IMR-90 (cell line): ENCODE results near the gene POMT2. TPM values are rescaled to one million over a fixed set of nuclear protein-coding genes. Genes with fewer than 3 reads are reported as not detected.

Experiments used
- ATAC-seq: fragments of 200-7000 bp; cut with Tn5 transposase; 2 replicates; pipeline ENCODE4 v1.9.1; 2020; ENCODE audit warnings: low read depth, mild to moderate bottlenecking, moderate library complexity
- BruUV-seq: library from RNA; stranded (reverse); fragments of 400-500 nt; replicated peaks from 2 replicates; lab custom pipeline; 2021; lab: Mats Ljungman, UMichigan
- CTCF ChIA-PET: fragments of 300-600 bp; formaldehyde crosslinking; extraction: SDS; loops from one replicate; lab custom pipeline; 2021; ENCODE audit warnings: antibody characterized with exemption; lab: Yijun Ruan, JAX
- POLR2A ChIA-PET: fragments of 300-600 bp; sonication (Branson Sonifier 250); formaldehyde crosslinking; loops from one replicate; lab custom pipeline; 2022; ENCODE audit warnings: antibody characterized with exemption; ENCODE audit not compliant: unreplicated experiment; lab: Charles Lee
- DNase-seq: peaks from one replicate; pipeline ENCODE4 v3.0.0; 2013
- H2AFZ ChIP-seq: replicated peaks from 2 replicates; pipeline ENCODE3; 2013; ENCODE audit warnings: low read length, mild to moderate bottlenecking; ENCODE audit not compliant: poor library complexity
- H2AK5ac ChIP-seq: 2 replicates; pipeline ENCODE4 v1.6.1; 2013; ENCODE audit warnings: low read depth, low read length, inconsistent platforms
- H2AK9ac ChIP-seq: replicated peaks from 2 replicates; pipeline ENCODE3; 2013; ENCODE audit warnings: mild to moderate bottlenecking, low read depth, low read length, moderate library complexity; ENCODE audit not compliant: poor library complexity
- H2BK120ac ChIP-seq: 2 replicates; pipeline ENCODE4 v1.6.1; 2013; ENCODE audit warnings: low read depth, low read length, inconsistent platforms
- H2BK15ac ChIP-seq: 3 replicates; pipeline ENCODE4 v1.6.1; 2013; ENCODE audit warnings: low read depth, low read length, inconsistent platforms
- H2BK20ac ChIP-seq: 2 replicates; pipeline ENCODE4 v1.6.1; 2013; ENCODE audit warnings: low read depth, mild to moderate bottlenecking, inconsistent platforms, low read length, moderate library complexity
- H2BK5ac ChIP-seq: 2 replicates; pipeline ENCODE4 v1.6.1; 2013; ENCODE audit warnings: mild to moderate bottlenecking, low read depth, low read length, inconsistent platforms; ENCODE audit not compliant: poor library complexity, severe bottlenecking
- H3K14ac ChIP-seq: replicated peaks from 2 replicates; pipeline ENCODE4 v1.6.1; 2013; ENCODE audit warnings: low read depth, low read length, inconsistent platforms
- H3K18ac ChIP-seq: 2 replicates; pipeline ENCODE4 v1.6.1; 2013; ENCODE audit warnings: low read depth, low read length, control low read depth
- H3K23ac ChIP-seq: 2 replicates; pipeline ENCODE4 v1.6.1; 2013; ENCODE audit warnings: low read depth, low read length, inconsistent platforms
- H3K27ac ChIP-seq: 2 replicates; pipeline ENCODE4 v1.5.1; 2013; ENCODE audit warnings: mild to moderate bottlenecking, control low read depth, low read length; ENCODE audit not compliant: insufficient read depth
- H3K27me3 ChIP-seq: 2 replicates; pipeline ENCODE4 v1.6.1; 2013; ENCODE audit warnings: low read length; ENCODE audit not compliant: control insufficient read depth, insufficient read depth
- H3K36me3 ChIP-seq: 2 replicates; pipeline ENCODE4 v1.6.1; 2013; ENCODE audit warnings: low read length, mixed read lengths; ENCODE audit not compliant: control insufficient read depth, insufficient read depth
- H3K4ac ChIP-seq: 2 replicates; pipeline ENCODE4 v1.6.1; 2013; ENCODE audit warnings: low read depth, low read length, inconsistent platforms
- H3K4me1 ChIP-seq: 2 replicates; pipeline ENCODE4 v1.6.1; 2013; ENCODE audit warnings: low read length, mixed read lengths; ENCODE audit not compliant: control insufficient read depth, insufficient read depth
- H3K4me2 ChIP-seq: 2 replicates; pipeline ENCODE4 v1.6.1; 2013; ENCODE audit warnings: low read depth, mild to moderate bottlenecking, control low read depth, low read length, moderate library complexity
- H3K4me3 ChIP-seq: 2 replicates; pipeline ENCODE4 v1.5.1; 2013; ENCODE audit warnings: low read depth, mild to moderate bottlenecking, control low read depth, low read length, moderate library complexity; ENCODE audit not compliant: insufficient read depth
- H3K56ac ChIP-seq: 2 replicates; pipeline ENCODE4 v1.6.1; 2013; ENCODE audit warnings: low read length, inconsistent platforms; ENCODE audit not compliant: insufficient read depth; ENCODE audit errors: extremely low read depth
- H3K79me1 ChIP-seq, 2 experiments: 2 replicates each; pipeline ENCODE4 v1.6.1; 2013; ENCODE audit warnings: low read length in 2 of 2, inconsistent platforms in 1 of 2, low read depth in 1 of 2
- H3K9ac ChIP-seq: 2 replicates; pipeline ENCODE4 v1.6.1; 2013; ENCODE audit warnings: low read depth, low read length, control low read depth
- H3K9me1 ChIP-seq: 2 replicates; pipeline ENCODE4 v1.6.1; 2013; ENCODE audit warnings: low read length, inconsistent platforms; ENCODE audit not compliant: insufficient read depth
- H3K9me3 ChIP-seq: 2 replicates; pipeline ENCODE4 v1.6.1; 2013; ENCODE audit warnings: low read length; ENCODE audit not compliant: control insufficient read depth, insufficient read depth
- H4K20me1 ChIP-seq: 2 replicates; pipeline ENCODE4 v1.6.1; 2013; ENCODE audit warnings: low read length, inconsistent platforms; ENCODE audit not compliant: insufficient read depth
- H4K5ac ChIP-seq: 2 replicates; pipeline ENCODE4 v1.6.1; 2013; ENCODE audit warnings: mild to moderate bottlenecking, low read depth, low read length, control low read depth
- H4K8ac ChIP-seq, 2 experiments: 2 replicates each; pipeline ENCODE4 v1.6.1; 2013; ENCODE audit warnings: low read depth in 2 of 2, low read length in 2 of 2, control low read depth in 1 of 2, inconsistent platforms in 1 of 2
- H4K91ac ChIP-seq: 2 replicates; pipeline ENCODE4 v1.6.1; 2013; ENCODE audit warnings: low read depth, low read length, inconsistent platforms; ENCODE audit not compliant: insufficient read depth
- BHLHE40 ChIP-seq: fragments of 150-350 bp; IDR thresholded peaks from 2 replicates; pipeline ENCODE4 v1.6.1; 2016; ENCODE audit warnings: mild to moderate bottlenecking, low read depth, low read length
- CHD1 ChIP-seq: IDR thresholded peaks from 2 replicates; pipeline ENCODE4 v1.6.1; 2012; ENCODE audit warnings: low read depth, low read length, improper control_type of control experiment
- MAFK ChIP-seq: IDR thresholded peaks from 2 replicates; pipeline ENCODE4 v1.6.1; 2012; ENCODE audit warnings: low read depth, low read length, improper control_type of control experiment
- POLR2A ChIP-seq: IDR thresholded peaks from 2 replicates; pipeline ENCODE4 v1.6.1; 2012; ENCODE audit warnings: mild to moderate bottlenecking, low read depth, low read length
- RAD21 ChIP-seq: IDR thresholded peaks from 2 replicates; pipeline ENCODE4 v1.6.1; 2012; ENCODE audit warnings: low read length, improper control_type of control experiment
- RCOR1 ChIP-seq: IDR thresholded peaks from 2 replicates; pipeline ENCODE4 v1.6.1; 2012; ENCODE audit warnings: mild to moderate bottlenecking, low read length, improper control_type of control experiment; ENCODE audit not compliant: insufficient replicate concordance
- RFX5 ChIP-seq: IDR thresholded peaks from 2 replicates; pipeline ENCODE4 v1.8.0; 2012; ENCODE audit warnings: low read depth, mild to moderate bottlenecking, low read length, moderate library complexity
- SMC3 ChIP-seq: fragments of 150-350 bp; IDR thresholded peaks from 2 replicates; pipeline ENCODE4 v1.6.1; 2016; ENCODE audit warnings: low read depth, mild to moderate bottlenecking, antibody characterized with exemption, low read length, moderate library complexity
- WGBS, 2 experiments: methylation state at CpG; one replicate each; pipeline versions ENCODE4 v1.1.5 to v1.1.7; 2013; ENCODE audit warnings: missing lambda C conversion rate in 2 of 2; ENCODE audit not compliant: insufficient read length in 1 of 2; ENCODE audit errors: extremely low coverage in 2 of 2; 5-methylcytosine and 5-hydroxymethylcytosine counted together
- dilution Hi-C: fragments of 300-500 bp; cut with HindIII; formaldehyde crosslinking; loops from one replicate; pipeline ENCODE4 v1.14.3; 2018; ENCODE audit warnings: low sequenced_read_pairs; ENCODE audit not compliant: unreplicated experiment
- in situ Hi-C: fragments of 300-500 bp; cut with MboI; formaldehyde crosslinking; loops from 3 replicates; pipeline ENCODE4 v1.14.3; 2019; ENCODE audit warnings: low sequenced_read_pairs, inconsistent platforms, mixed read lengths
- intact Hi-C: fragments of 100-400 bp; cut with micrococcal nuclease; formaldehyde crosslinking; loops from 2 replicates; pipeline ENCODE4 v1.10.0; 2022
- polyA plus RNA-seq, 3 experiments: library from polyadenylated mRNA; depleted of rRNA; stranded (reverse); fragments of >200 nt; gene quantifications; 2 replicates each; pipeline ENCODE4 v1.2.3, GENCODE V29; 2012; ENCODE audit warnings: low replicate concordance in 1 of 3
- total RNA-seq: library from RNA; depleted of rRNA; stranded (reverse); fragments of >200 nt; gene quantifications from 2 replicates; pipeline ENCODE4 v1.2.3, GENCODE V29; 2012
- TF ChIP-seq, protein P1 (sequence below): conservative IDR thresholded peaks from 2 replicates; pipeline ENCODE4 v1.5.1; 2012; ENCODE audit warnings: mild to moderate bottlenecking, low read depth, low read length, improper control_type of control experiment
- TF ChIP-seq, protein P2 (sequence below): fragments of 150-350 bp; IDR thresholded peaks from 2 replicates; pipeline ENCODE4 v1.6.1; 2016; ENCODE audit warnings: low read depth, mild to moderate bottlenecking, low read length, moderate library complexity, borderline replicate concordance
- TF ChIP-seq, protein P3 (sequence below): fragments of 150-350 bp; IDR thresholded peaks from 2 replicates; pipeline ENCODE4 v1.6.1; 2017; ENCODE audit warnings: mild to moderate bottlenecking, antibody characterized with exemption, low read length, low read depth

The POMT2 gene
- total and polyA plus RNA-seq, 2 of the 4 experiments (the other 2 are of a cell fraction) = 6.5 to 13.0 TPM

DNA sequence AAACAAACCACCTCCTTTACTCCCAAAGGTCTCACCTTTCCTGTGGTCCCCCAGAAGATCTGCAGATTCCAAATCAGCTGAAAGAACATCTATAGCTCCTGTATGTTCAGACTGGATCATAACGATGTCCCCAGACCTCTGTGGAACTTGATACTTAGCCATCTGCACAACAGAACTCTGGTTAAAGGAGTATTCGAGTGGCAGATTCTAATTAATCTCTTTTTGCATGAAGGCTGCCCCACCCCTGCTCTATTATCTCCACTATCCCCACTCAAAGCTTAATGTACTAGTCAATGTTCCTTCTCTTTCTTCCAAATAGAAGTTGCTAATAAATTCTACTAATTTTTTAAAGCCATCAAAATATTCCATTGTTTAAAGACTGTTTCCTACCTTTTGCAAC lies 23.0 kb upstream of the POMT2 start:
- DNase-seq = no peak
- CTCF ChIA-PET = interaction anchor here (0.5 kb wide), 1 partner anchor 380 kb away, joined by 4 read pairs; no protein-coding TSS in a partner anchor

More for the DNA sequence above, 23.0 kb upstream of the POMT2 start:
- no peak overlapping the region for H2AFZ ChIP-seq
- no peak for ATAC-seq
- H3K27ac ChIP-seq = no peak overlapping the region
- H2AK9ac ChIP-seq = no peak overlapping the region
- in situ Hi-C loops (no loop called here), dilution Hi-C loops (no loop called here), intact Hi-C loops (no loop called here)
- no peak overlapping the region for H4K5ac ChIP-seq
- H3K9me3 ChIP-seq = no peaks in the 10 kb centered on the region
- no peak overlapping the region for H2BK120ac ChIP-seq
- no peak overlapping the region for H3K4ac ChIP-seq
- no peak overlapping the region for H4K8ac ChIP-seq
- H3K56ac ChIP-seq = no peak overlapping the region
- H2BK20ac ChIP-seq = no peak overlapping the region
- no peaks in the 10 kb centered on the region for H3K27me3 ChIP-seq
- no peak overlapping the region for H3K14ac ChIP-seq
- H3K23ac ChIP-seq = no peak overlapping the region
- H3K4me1 ChIP-seq = peaks cover 4% of the 10 kb centered on the region; the same call in 1 of the 2 replicates
- no peak overlapping the region for H3K9ac ChIP-seq
- H3K18ac ChIP-seq = no peak overlapping the region
- H3K9me1 ChIP-seq = 0 out of 2 replicates have a peak, but pooled peaks cover 4% of the 10 kb centered on the region
- no peak overlapping the region for H3K4me3 ChIP-seq
- H3K4me2 ChIP-seq = no peak overlapping the region
- peaks cover 10% of the 10 kb centered on the region for H3K36me3 ChIP-seq
- H3K79me1 ChIP-seq = no peaks in the 10 kb centered on the region
- TF ChIP-seq SMC3 (no peak), CHD1 (no peak), RFX5 (no peak), RAD21 (no peak), BHLHE40 (no peak), MAFK (no peak), RCOR1 (no peak), POLR2A (no peak)
- TF ChIP-seq, protein P1, sequence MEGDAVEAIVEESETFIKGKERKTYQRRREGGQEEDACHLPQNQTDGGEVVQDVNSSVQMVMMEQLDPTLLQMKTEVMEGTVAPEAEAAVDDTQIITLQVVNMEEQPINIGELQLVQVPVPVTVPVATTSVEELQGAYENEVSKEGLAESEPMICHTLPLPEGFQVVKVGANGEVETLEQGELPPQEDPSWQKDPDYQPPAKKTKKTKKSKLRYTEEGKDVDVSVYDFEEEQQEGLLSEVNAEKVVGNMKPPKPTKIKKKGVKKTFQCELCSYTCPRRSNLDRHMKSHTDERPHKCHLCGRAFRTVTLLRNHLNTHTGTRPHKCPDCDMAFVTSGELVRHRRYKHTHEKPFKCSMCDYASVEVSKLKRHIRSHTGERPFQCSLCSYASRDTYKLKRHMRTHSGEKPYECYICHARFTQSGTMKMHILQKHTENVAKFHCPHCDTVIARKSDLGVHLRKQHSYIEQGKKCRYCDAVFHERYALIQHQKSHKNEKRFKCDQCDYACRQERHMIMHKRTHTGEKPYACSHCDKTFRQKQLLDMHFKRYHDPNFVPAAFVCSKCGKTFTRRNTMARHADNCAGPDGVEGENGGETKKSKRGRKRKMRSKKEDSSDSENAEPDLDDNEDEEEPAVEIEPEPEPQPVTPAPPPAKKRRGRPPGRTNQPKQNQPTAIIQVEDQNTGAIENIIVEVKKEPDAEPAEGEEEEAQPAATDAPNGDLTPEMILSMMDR = no peak
- TF ChIP-seq, protein P2, sequence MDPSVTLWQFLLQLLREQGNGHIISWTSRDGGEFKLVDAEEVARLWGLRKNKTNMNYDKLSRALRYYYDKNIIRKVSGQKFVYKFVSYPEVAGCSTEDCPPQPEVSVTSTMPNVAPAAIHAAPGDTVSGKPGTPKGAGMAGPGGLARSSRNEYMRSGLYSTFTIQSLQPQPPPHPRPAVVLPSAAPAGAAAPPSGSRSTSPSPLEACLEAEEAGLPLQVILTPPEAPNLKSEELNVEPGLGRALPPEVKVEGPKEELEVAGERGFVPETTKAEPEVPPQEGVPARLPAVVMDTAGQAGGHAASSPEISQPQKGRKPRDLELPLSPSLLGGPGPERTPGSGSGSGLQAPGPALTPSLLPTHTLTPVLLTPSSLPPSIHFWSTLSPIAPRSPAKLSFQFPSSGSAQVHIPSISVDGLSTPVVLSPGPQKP = no peak
- TF ChIP-seq, protein P3, sequence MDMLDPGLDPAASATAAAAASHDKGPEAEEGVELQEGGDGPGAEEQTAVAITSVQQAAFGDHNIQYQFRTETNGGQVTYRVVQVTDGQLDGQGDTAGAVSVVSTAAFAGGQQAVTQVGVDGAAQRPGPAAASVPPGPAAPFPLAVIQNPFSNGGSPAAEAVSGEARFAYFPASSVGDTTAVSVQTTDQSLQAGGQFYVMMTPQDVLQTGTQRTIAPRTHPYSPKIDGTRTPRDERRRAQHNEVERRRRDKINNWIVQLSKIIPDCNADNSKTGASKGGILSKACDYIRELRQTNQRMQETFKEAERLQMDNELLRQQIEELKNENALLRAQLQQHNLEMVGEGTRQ = no peak
- H2BK15ac ChIP-seq = no peak overlapping the region
- no peak overlapping the region for H2BK5ac ChIP-seq
- BruUV-seq = no TSS peak
- H4K20me1 ChIP-seq = no peaks in the 10 kb centered on the region
- POLR2A ChIA-PET = interaction anchor here (1.3 kb wide), 1 partner anchor 23 kb away, joined by 3 read pairs; the partner anchor contains the start of genes GSTZ1 and POMT2
- no peak overlapping the region for H4K91ac ChIP-seq
- no CpG with 5 or more reads among the region's 2 CpGs for WGBS, 2 experiments
- H2AK5ac ChIP-seq = no peak overlapping the region
